ENCODE data around the gene JAG2.

The JAG2 gene

DNA sequence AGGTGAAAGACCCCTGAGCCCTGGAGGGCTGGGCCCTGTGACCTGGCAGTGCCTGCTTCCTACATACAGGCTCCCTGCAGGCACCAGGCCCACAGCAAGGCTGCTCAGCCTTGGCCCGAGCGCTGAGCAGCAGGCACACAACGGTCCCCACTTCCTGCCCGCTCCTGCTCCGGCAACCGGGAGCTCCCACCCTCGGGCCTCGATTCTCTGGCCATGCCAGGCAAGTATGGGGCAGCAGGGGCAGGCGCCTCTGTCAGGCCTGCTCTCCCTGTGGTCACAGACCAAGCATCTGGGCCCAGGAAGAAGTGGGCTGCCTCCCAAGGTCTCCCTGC is 43.1 kb upstream of the JAG2 start:
- DNase-seq (ENCODE audit: low read depth, low spot score): no peak
- H3K9me3 ChIP-seq (ENCODE audit: insufficient read depth, low read length): no peaks in the 10 kb centered on the region
- no peak for TF ChIP-seq ZNF274 (IDR thresholded peaks at IDR 0.05; ENCODE audit: low read depth, low read length)
- TF ChIP-seq SUZ12 (IDR thresholded peaks at IDR 0.05; ENCODE audit: extremely low read depth, insufficient read depth, insufficient read length): no peak
- no peak for TF ChIP-seq YY1 (IDR thresholded peaks at IDR 0.05; ENCODE audit: insufficient read depth, insufficient read length)
- no peak overlapping the region for H3K9ac ChIP-seq (ENCODE audit: insufficient read length, low read depth)
- H3K36me3 ChIP-seq (ENCODE audit: insufficient read depth, insufficient read length, low read length): peaks cover 31% of the 10 kb centered on the region
- H3K4me3 ChIP-seq (ENCODE audit: insufficient read length, low read depth): no peak overlapping the region
- peaks cover 7% of the 10 kb centered on the region for H3K4me1 ChIP-seq (ENCODE audit: insufficient read depth, insufficient read length)
- no peaks in the 10 kb centered on the region for H3K27me3 ChIP-seq (ENCODE audit: insufficient read depth, insufficient read length)

DNA sequence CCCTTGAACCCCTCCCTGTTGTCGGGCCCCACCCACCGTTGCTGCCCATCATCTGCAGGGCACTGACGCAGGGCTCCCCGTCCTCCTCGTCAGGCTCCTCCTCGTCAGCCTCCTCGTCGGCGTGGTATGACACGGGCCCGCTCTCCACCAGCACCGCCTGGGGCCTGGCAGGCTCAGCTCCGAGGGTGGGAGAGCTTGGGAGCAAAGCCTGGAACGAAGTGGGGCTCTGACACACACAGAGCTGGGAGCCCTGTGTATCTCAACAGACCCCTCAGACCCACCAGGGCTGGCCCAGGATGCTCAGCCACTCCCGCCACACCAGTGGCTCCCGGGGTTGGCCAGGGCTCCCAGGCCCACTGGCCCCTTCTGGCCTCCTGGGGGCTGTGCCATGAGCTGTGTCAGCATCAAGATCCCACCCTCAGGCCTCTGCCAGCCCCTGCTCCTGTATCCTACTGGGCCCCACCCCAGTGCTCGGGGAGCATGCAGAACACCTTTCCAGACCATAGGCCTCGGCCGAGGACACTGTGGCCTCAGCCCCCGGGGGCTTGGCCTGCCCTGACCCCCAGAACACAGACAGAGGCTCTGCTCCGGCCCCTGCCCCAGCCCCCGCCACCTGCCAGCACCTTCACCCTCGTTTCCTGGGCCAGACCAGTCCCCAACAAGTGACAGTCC is 42.6 kb upstream of the JAG2 start:
- Histone ChIP-seq H3K4me1 (ENCODE audit: insufficient read depth, insufficient read length) (peaks cover 7% of the 10 kb centered on the region), H3K4me3 (ENCODE audit: insufficient read length, low read depth) (no peak overlapping the region), H3K27me3 (ENCODE audit: insufficient read depth, insufficient read length) (no peaks in the 10 kb centered on the region), H3K9ac (ENCODE audit: insufficient read length, low read depth) (no peak overlapping the region), H3K36me3 (ENCODE audit: insufficient read depth, insufficient read length, low read length) (peaks cover 26% of the 10 kb centered on the region), H3K9me3 (ENCODE audit: insufficient read depth, low read length) (no peaks in the 10 kb centered on the region)
- no peak for DNase-seq (ENCODE audit: low read depth, low spot score)
- TF ChIP-seq SUZ12 (IDR thresholded peaks at IDR 0.05; ENCODE audit: extremely low read depth, insufficient read depth, insufficient read length) (no peak), ZNF274 (IDR thresholded peaks at IDR 0.05; ENCODE audit: low read depth, low read length) (no peak), YY1 (IDR thresholded peaks at IDR 0.05; ENCODE audit: insufficient read depth, insufficient read length) (no peak)

DNA sequence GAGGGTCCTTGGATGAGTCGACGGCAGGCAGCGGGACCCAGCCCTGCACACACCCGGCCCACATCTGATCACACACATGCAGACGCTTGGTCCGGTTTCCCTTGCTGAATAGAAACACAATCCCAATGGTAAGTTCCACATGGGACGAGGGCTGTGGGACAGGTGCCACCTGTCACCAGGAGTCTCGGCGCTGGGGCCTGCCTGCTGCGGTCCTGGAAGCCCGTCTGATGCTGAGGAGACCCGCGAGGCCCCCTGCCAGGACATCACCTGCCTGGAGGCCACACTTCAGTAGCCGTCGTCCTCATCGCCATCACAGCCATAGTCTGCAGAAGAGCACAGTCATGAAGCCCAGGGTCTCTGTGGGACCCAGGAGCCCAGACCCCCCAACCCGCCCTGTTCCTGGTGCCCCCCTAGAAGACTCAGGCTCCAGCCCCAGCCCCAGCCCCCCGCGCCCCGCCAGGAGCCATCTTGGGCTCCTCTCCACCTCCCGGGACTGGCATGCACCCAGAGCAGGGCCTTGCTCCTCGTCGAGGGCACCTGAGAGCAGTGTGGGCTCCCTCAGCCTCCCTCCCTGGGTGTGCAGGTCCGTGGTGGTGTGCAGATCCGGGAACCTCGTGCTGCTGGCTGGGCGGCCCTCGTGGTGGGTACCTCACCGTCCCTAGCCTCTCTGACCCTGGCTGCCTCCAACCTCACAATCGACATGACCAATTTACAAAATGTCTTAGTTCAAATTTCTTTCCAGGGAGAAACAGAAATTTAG is 41.9 kb upstream of the JAG2 start:
- Histone ChIP-seq H3K9ac (ENCODE audit: insufficient read length, low read depth) (no peak overlapping the region), H3K27me3 (ENCODE audit: insufficient read depth, insufficient read length) (no peaks in the 10 kb centered on the region), H3K4me3 (ENCODE audit: insufficient read length, low read depth) (no peak overlapping the region), H3K36me3 (ENCODE audit: insufficient read depth, insufficient read length, low read length) (peaks cover 25% of the 10 kb centered on the region), H3K9me3 (ENCODE audit: insufficient read depth, low read length) (no peaks in the 10 kb centered on the region), H3K4me1 (ENCODE audit: insufficient read depth, insufficient read length) (peaks cover 7% of the 10 kb centered on the region)
- TF ChIP-seq SUZ12 (IDR thresholded peaks at IDR 0.05; ENCODE audit: extremely low read depth, insufficient read depth, insufficient read length) (no peak), YY1 (IDR thresholded peaks at IDR 0.05; ENCODE audit: insufficient read depth, insufficient read length) (no peak), ZNF274 (IDR thresholded peaks at IDR 0.05; ENCODE audit: low read depth, low read length) (no peak)
- no peak for DNase-seq (ENCODE audit: low read depth, low spot score)

DNA sequence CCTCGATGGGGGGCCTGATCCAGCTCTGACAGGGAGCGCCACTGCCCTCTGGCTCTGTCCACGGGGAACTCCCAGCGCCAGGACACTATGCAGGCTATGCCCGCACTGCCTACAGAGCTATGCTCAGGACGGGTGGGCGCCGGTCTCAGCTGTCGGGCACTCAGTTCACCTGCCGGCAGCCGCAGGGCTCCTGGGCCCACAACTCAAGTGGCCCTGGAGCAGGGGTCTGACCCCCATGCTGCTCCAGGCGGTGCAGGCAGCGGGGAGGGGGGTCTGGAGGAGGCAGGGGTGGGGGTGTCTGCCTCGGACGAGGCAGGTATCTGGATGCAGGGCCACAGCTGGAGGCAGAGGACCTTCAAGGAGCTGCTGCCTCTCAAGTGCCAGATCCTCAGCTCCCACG is 41.1 kb upstream of the JAG2 start:
- H3K9ac ChIP-seq (ENCODE audit: insufficient read length, low read depth): no peak overlapping the region
- H3K27me3 ChIP-seq (ENCODE audit: insufficient read depth, insufficient read length): no peaks in the 10 kb centered on the region
- no peak overlapping the region for H3K4me3 ChIP-seq (ENCODE audit: insufficient read length, low read depth)
- H3K36me3 ChIP-seq (ENCODE audit: insufficient read depth, insufficient read length, low read length): peaks cover 22% of the 10 kb centered on the region
- H3K4me1 ChIP-seq (ENCODE audit: insufficient read depth, insufficient read length): peaks cover 7% of the 10 kb centered on the region
- TF ChIP-seq SUZ12 (IDR thresholded peaks at IDR 0.05; ENCODE audit: extremely low read depth, insufficient read depth, insufficient read length): no peak
- no peak for TF ChIP-seq YY1 (IDR thresholded peaks at IDR 0.05; ENCODE audit: insufficient read depth, insufficient read length)
- DNase-seq (ENCODE audit: low read depth, low spot score): no peak
- no peaks in the 10 kb centered on the region for H3K9me3 ChIP-seq (ENCODE audit: insufficient read depth, low read length)

DNA sequence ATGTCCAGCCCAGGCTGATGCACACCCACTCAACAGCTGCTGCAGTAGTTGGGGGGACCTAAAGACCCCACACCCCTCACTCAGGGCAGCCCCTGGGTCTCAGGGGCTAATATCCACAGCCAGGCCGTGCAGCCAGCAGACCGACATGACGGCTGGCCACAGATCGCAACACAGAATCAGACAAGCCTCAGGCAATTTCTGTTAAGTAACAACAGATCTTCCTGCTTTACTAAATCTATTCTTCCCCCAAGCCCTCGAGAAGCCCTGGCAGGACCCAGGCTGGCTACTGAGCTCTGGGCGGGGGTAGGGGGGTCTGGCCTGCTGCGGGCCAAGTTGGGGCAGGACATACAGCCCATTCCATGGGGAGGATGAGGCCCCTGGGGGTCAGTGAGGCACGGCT is 40.5 kb upstream of the JAG2 start:
- DNase-seq (ENCODE audit: low read depth, low spot score): no peak
- peaks cover 22% of the 10 kb centered on the region for H3K36me3 ChIP-seq (ENCODE audit: insufficient read depth, insufficient read length, low read length)
- H3K4me3 ChIP-seq (ENCODE audit: insufficient read length, low read depth): no peak overlapping the region
- no peaks in the 10 kb centered on the region for H3K27me3 ChIP-seq (ENCODE audit: insufficient read depth, insufficient read length)
- TF ChIP-seq ZNF274 (IDR thresholded peaks at IDR 0.05; ENCODE audit: low read depth, low read length): no peak
- no peak for TF ChIP-seq YY1 (IDR thresholded peaks at IDR 0.05; ENCODE audit: insufficient read depth, insufficient read length)
- TF ChIP-seq SUZ12 (IDR thresholded peaks at IDR 0.05; ENCODE audit: extremely low read depth, insufficient read depth, insufficient read length): no peak
- peaks cover 7% of the 10 kb centered on the region for H3K4me1 ChIP-seq (ENCODE audit: insufficient read depth, insufficient read length)
- H3K9me3 ChIP-seq (ENCODE audit: insufficient read depth, low read length): no peaks in the 10 kb centered on the region
- no peak overlapping the region for H3K9ac ChIP-seq (ENCODE audit: insufficient read length, low read depth)

DNA sequence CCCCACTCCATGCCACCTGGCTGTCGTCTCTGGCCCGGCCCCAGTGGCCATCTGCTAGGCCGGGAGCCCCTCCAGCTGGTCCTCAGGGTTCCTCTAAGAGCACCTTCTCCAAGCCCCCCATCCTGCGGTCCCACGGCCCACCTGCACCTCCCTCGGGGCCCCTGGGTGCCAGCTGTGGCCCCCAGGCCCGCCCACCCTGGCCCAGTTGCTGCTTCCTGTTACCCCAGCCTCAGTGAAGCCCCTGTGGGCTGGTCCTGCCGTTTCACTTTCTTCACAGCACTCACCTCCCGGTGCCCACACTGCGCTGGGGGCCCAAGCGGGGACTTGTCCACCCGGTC is 40.1 kb upstream of the JAG2 start:
- Histone ChIP-seq H3K36me3 (ENCODE audit: insufficient read depth, insufficient read length, low read length) (peaks cover 22% of the 10 kb centered on the region), H3K9ac (ENCODE audit: insufficient read length, low read depth) (no peak overlapping the region), H3K4me3 (ENCODE audit: insufficient read length, low read depth) (no peak overlapping the region), H3K4me1 (ENCODE audit: insufficient read depth, insufficient read length) (peaks cover 7% of the 10 kb centered on the region), H3K27me3 (ENCODE audit: insufficient read depth, insufficient read length) (no peaks in the 10 kb centered on the region), H3K9me3 (ENCODE audit: insufficient read depth, low read length) (no peaks in the 10 kb centered on the region)
- no peak for TF ChIP-seq SUZ12 (IDR thresholded peaks at IDR 0.05; ENCODE audit: extremely low read depth, insufficient read depth, insufficient read length)
- TF ChIP-seq ZNF274 (IDR thresholded peaks at IDR 0.05; ENCODE audit: low read depth, low read length): no peak
- TF ChIP-seq YY1 (IDR thresholded peaks at IDR 0.05; ENCODE audit: insufficient read depth, insufficient read length): no peak
- DNase-seq (ENCODE audit: low read depth, low spot score): no peak

DNA sequence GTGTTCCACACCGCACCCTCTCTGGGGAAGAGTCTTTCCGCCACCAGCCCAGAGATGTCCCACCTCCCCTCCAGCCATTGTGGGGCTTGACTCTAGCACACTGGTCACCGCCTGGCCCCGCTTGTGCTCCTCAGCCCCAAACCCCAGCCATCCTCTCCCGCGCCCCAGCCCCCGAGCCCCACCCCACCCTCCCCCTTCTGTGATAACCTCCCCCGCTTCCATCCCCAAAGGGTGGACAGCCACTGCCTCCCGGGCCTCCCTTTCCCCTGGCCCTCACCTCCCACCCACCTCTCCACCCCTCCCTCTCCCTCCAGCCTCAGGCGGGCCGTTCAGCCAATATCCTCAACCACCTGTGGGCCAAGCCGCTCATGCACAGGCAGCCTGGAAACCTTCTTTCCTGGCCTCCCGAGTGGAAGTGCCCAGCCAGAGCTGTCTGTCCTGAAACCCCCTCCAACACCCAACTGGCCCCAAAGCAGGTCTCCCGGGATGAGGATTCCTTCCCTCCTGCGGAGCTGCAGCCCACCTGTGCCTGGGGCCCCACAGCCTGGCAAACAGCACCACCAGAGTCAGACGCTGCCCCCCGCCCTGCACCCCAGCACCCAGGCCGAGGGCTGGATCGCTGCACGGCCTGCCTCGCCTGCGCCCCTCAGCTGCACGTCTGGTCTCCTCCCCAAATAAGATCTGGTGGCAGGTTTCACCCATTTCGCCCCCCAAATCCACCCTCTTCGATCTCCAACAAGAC is 39.6 kb upstream of the JAG2 start:
- Histone ChIP-seq H3K4me3 (ENCODE audit: insufficient read length, low read depth) (no peak overlapping the region), H3K4me1 (ENCODE audit: insufficient read depth, insufficient read length) (peaks cover 4% of the 10 kb centered on the region), H3K36me3 (ENCODE audit: insufficient read depth, insufficient read length, low read length) (peaks cover 22% of the 10 kb centered on the region), H3K9ac (ENCODE audit: insufficient read length, low read depth) (no peak overlapping the region), H3K9me3 (ENCODE audit: insufficient read depth, low read length) (no peaks in the 10 kb centered on the region), H3K27me3 (ENCODE audit: insufficient read depth, insufficient read length) (no peaks in the 10 kb centered on the region)
- TF ChIP-seq YY1 (IDR thresholded peaks at IDR 0.05; ENCODE audit: insufficient read depth, insufficient read length) (no peak), SUZ12 (IDR thresholded peaks at IDR 0.05; ENCODE audit: extremely low read depth, insufficient read depth, insufficient read length) (no peak), ZNF274 (IDR thresholded peaks at IDR 0.05; ENCODE audit: low read depth, low read length) (no peak)
- no peak for DNase-seq (ENCODE audit: low read depth, low spot score)
